GM20000 (cell line): Measurements from ENCODE around the gene GNLY.
A peak's percentile ranks its signal among the peaks of the same experiment; 100 is the strongest.
"Not testable (repeated sequence)": the region's sequence is repeated elsewhere in the genome, so short reads cannot be mapped to it uniquely, and the experiment has no call there.

Experiments used
- DNase-seq: peaks from one replicate; pipeline ENCODE4 v3.0.0; 2012; ENCODE audit warnings: low spot score
- TF ChIP-seq, protein P1 (sequence below): IDR thresholded peaks from 2 replicates; pipeline ENCODE4 v1.5.1; 2012; ENCODE audit warnings: mild to moderate bottlenecking, control low read depth; ENCODE audit errors: extremely low read depth, missing control alignments

The GNLY gene

DNA sequence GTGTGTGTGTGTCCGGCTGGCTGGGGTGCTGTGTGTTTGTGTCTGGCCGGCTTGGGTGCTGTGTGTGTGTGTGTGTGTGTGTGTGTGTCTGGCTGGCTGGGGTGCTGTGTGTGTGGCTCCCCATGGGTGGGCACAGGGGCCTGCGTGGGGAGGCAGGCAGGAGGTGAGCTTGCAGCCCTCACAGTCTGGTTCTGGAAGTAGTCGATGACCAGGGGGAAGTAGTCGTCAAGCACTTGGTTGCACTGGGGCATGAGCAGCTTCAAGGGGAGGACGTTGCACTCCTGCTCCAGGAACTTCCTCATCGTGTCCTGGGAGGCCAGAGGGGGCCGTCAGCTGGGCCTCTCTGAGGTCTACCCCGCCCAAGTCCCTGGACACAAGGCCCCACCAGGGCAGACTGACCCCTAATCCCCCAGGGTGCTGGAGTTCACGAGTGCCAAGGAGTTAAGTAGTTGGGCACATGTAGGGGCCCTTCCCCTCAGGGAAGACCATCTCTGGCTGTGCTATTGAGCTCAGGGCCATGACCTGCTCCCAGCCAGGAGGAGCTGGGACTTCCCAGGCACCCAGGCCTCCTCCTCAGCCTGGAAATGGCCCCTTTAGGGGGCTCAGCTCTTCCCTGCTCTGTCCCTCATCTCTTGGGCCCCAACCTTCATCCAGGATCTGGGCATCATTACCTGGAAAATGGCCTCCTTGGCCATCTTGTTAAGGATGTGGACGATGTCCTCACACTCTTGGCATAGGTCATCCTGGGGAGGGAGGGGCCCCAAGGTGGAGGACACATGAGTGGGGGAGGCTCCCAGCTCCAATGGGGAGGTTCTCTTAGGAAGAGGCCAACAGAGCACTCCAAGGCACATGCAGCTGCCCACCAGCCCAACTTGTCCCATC lies 27.5 kb upstream of the GNLY start:
- TF ChIP-seq, protein P1, sequence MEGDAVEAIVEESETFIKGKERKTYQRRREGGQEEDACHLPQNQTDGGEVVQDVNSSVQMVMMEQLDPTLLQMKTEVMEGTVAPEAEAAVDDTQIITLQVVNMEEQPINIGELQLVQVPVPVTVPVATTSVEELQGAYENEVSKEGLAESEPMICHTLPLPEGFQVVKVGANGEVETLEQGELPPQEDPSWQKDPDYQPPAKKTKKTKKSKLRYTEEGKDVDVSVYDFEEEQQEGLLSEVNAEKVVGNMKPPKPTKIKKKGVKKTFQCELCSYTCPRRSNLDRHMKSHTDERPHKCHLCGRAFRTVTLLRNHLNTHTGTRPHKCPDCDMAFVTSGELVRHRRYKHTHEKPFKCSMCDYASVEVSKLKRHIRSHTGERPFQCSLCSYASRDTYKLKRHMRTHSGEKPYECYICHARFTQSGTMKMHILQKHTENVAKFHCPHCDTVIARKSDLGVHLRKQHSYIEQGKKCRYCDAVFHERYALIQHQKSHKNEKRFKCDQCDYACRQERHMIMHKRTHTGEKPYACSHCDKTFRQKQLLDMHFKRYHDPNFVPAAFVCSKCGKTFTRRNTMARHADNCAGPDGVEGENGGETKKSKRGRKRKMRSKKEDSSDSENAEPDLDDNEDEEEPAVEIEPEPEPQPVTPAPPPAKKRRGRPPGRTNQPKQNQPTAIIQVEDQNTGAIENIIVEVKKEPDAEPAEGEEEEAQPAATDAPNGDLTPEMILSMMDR: no peak
- DNase-seq: no peak

DNA sequence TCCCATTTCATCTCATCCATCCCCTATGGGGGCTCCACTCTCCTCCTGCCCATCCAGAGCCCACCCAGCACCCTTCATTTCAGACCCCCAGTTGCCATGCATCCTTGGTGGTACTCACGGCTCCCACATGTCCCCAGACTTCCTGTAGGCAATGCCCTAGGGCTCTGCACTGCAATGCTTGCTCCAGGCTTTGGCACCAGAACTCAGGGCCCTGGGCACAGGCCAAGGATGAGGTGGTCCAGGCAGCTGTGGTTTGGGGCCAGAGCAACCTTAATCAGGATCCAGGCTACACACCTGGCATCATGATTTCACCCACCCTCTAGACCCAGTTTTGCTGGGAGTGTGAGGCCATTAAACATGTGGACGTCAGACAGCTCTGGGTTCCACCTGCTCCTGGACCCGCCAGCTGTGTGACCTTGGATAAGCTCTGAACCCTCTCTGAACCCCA lies 26.6 kb upstream of the GNLY start:
- no peak for DNase-seq
- TF ChIP-seq, protein P1: no peak

DNA sequence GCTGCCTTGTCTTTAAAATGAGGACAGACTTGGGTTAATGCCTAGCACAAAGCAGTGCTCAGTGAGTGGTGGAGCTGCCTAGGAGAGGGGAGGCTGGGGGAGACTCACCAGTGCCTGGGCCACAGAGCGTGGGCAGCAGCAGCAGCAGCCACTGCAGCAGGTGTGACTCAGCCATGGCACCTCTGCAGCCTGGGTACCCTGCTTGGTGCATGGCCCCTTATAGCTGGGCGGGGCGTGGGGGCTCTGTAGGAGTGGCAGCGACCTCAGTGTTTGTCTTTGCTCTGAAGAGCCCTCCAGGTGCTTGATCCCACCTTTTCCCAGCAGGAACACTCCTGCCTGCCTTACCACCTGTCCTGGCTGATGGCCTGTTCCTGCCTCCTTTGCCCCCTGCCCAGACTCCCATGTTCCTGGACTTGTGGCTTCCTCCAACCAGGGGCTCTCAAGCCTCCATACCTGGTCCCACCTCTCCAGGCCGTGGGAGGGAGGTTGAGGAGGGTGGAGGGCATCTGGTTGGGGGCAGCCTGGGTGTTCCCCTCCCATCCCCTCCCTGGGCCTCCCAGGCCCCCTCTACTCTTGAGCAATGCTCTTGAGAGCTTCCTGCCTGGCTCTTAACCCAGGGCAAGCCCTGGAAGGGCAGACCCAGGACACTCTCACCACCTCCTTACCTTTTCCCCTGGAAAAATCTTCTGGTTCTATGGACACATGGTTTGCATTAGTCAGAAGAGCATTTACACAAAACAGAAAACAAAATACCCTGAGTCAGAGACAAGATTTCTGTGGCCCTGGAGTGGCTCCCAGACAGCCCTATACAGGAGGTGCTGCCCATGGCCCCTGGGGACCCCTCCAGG lies 25.9 kb upstream of the GNLY start, which contains the start of gene SFTPB:
SFTPB (minus strand) TSS at position 191 of the 848 bp plus-strand sequence; CDS start at position 175, 16 bp downstream.
- TF ChIP-seq, protein P1: no peak
- no peak for DNase-seq

DNA sequence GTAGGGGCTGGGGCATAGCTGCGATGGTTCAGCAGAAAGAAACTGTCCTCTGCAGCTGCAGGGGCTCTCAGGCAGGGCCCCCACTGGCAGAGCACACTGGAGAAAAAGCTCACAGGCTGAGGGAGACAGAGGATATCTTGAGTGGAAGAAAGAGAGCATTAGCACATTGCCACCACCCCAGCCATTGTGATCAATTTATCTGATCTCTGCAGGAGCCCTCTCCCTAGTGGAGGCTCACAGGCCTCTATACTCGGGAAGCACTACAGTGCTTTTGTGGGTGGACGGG lies 25.4 kb upstream of the GNLY start:
- TF ChIP-seq, protein P1: no peak
- DNase-seq: no peak

DNA sequence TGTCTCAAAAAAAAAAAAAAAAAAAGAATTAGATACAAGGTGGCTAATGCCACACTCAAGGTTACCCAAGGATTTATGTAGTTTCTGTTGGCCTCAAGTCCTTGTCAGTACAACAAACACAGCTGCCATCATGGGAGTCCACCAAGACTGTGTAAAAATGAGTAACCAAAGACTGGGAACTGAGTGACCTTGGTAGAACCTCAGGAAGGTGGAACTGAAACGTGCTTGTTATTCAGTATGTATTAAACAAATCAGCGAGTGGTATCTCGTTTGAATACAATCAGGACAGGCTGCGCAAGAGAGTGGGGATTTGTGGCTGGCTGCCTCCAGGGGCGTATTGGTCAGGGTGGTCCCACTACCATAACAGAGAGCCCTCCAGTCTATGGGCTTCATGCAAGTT lies 24.6 kb upstream of the GNLY start:
- TF ChIP-seq, protein P1: no peak
- DNase-seq: peak; percentile 67

DNA sequence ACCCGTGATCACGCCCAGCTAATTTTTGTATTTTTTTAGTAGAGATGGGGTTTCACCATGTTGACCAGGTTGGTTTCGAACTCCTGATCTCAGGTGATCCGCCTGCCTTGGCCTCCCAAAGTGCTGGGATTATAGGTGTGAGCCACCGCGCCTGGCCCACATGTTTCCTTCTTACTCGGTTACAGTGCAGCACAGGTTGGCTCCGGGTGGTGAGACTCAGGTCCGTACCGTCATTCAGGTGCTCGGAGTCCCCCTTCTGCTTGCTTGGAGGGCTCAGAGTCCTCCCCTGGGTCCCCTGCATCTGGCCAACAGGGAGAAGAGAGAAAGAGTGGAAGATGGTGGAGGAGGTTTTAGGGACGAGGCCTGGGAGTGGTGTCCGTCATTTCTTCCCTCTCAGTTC lies 23.7 kb upstream of the GNLY start:
- DNase-seq: not testable (repeated sequence)

DNA sequence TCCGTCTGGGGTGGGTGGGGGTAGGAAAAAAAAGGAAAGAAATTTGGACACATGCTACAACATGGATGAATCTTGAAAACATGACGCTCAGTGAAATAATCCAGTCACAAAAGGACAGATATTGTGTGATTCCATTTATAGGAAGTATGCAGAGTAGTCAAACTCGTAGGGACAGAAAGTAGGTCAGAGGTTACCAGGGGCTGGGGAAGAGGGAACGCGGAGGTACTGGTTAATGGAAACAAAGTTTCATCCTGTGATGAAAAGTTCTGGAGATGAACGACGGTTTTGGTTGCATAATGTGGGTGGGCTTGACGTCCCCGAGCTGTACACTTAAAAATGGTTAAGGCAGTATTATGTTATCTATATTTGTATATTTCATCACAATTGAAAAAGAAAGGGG lies 21.7 kb upstream of the GNLY start:
- TF ChIP-seq, protein P1: no peak
- no peak for DNase-seq
